HepG2 (cell line): ENCODE measurements around the gene GNGT2. TPM values are rescaled to one million over a fixed set of nuclear protein-coding genes. Genes with fewer than 3 reads are reported as not detected.

Experiments used
- AKNA ChIP-seq: sonication (generic); formaldehyde crosslinking; IDR thresholded peaks from 2 replicates; pipeline ENCODE4 v1.4.0; 2020; ENCODE audit warnings: missing genetic modification reagents, borderline replicate concordance
- BCL6 ChIP-seq: IDR thresholded peaks from 2 replicates; pipeline ENCODE4 v1.6.1; 2016; ENCODE audit warnings: missing genetic modification reagents, missing compliant biosample characterization
- CHD4 ChIP-seq: fragments of 200-600 bp; sonication (generic); IDR thresholded peaks from 2 replicates; pipeline ENCODE4 v1.7.0; 2017; ENCODE audit warnings: mild to moderate bottlenecking, low read length, borderline replicate concordance
- DMAP1 ChIP-seq: IDR thresholded peaks from 2 replicates; pipeline ENCODE4 v1.6.1; 2016
- ETV6 ChIP-seq: sonication (generic); formaldehyde crosslinking; conservative IDR thresholded peaks from 2 replicates; pipeline ENCODE4 v1.4.0; 2020; ENCODE audit warnings: missing genetic modification reagents
- GATA4 ChIP-seq: sonication (generic); IDR thresholded peaks from 2 replicates; pipeline ENCODE4 v1.6.1; 2016; ENCODE audit warnings: antibody characterized with exemption, low read depth, borderline replicate concordance
- KLF12 ChIP-seq: sonication (generic); formaldehyde crosslinking; IDR thresholded peaks from 2 replicates; pipeline ENCODE4 v1.4.0; 2020; ENCODE audit warnings: missing genetic modification reagents, borderline replicate concordance
- MTA1 ChIP-seq: sonication (generic); formaldehyde crosslinking; IDR thresholded peaks from 2 replicates; pipeline ENCODE4 v1.4.0; 2020; ENCODE audit warnings: missing genetic modification reagents, mild to moderate bottlenecking, borderline replicate concordance
- PPARG ChIP-seq: conservative IDR thresholded peaks from 2 replicates; pipeline ENCODE4 v1.6.1; 2016; ENCODE audit warnings: missing biosample characterization, missing genetic modification reagents
- ZFP36L1 ChIP-seq: sonication (generic); formaldehyde crosslinking; IDR thresholded peaks from 2 replicates; pipeline ENCODE4 v1.8.0; 2022; ENCODE audit warnings: mild to moderate bottlenecking, missing genetic modification reagents, moderate library complexity
- ZKSCAN1 ChIP-seq: fragments of 150-350 bp; IDR thresholded peaks from 2 replicates; pipeline ENCODE4 v1.6.1; 2014; ENCODE audit warnings: low read length
- ZMYM2 ChIP-seq: sonication (generic); formaldehyde crosslinking; IDR thresholded peaks from 2 replicates; pipeline ENCODE4 v1.8.0; 2022; ENCODE audit warnings: mild to moderate bottlenecking, missing genetic modification reagents
- ZNF121 ChIP-seq: sonication (generic); formaldehyde crosslinking; IDR thresholded peaks from 2 replicates; pipeline ENCODE4 v1.5.0; 2020; ENCODE audit warnings: mild to moderate bottlenecking, missing genetic modification reagents
- ZNF253 ChIP-seq: sonication (generic); formaldehyde crosslinking; IDR thresholded peaks from 2 replicates; pipeline ENCODE4 v1.8.0; 2022; ENCODE audit warnings: mild to moderate bottlenecking, missing genetic modification reagents, borderline replicate concordance
- ZNF496 ChIP-seq: sonication (generic); formaldehyde crosslinking; IDR thresholded peaks from 2 replicates; pipeline ENCODE4 v1.8.1; 2023; ENCODE audit warnings: mild to moderate bottlenecking, moderate library complexity, missing genetic modification reagents; ENCODE audit not compliant: insufficient replicate concordance
- ZNF713 ChIP-seq: sonication (generic); formaldehyde crosslinking; IDR thresholded peaks from 2 replicates; pipeline ENCODE4 v1.4.0; 2020; ENCODE audit warnings: mild to moderate bottlenecking, missing genetic modification reagents
- ZNF746 ChIP-seq: sonication (generic); formaldehyde crosslinking; IDR thresholded peaks from 2 replicates; pipeline ENCODE4 v1.8.0; 2022; ENCODE audit warnings: mild to moderate bottlenecking, missing genetic modification reagents
- ZSCAN9 ChIP-seq: IDR thresholded peaks from 2 replicates; pipeline ENCODE4 v1.6.1; 2016; ENCODE audit warnings: borderline replicate concordance
- polyA plus RNA-seq, 8 experiments: library from polyadenylated mRNA; depleted of rRNA in 3 of 8; stranded (reverse) in 7 of 8; unstranded in 1 of 8; fragments of >200 nt; fragmentation: Illumina TruSeq in 4 of 8; extraction: Trizol in 4 of 8; gene quantifications; 2 replicates each; pipeline versions ENCODE4 v1.2.1 to v1.2.3, GENCODE V29; 2011 to 2016; ENCODE audit warnings: low read depth in 4 of 8, missing spikeins in 1 of 8, mixed read lengths in 1 of 8; ENCODE audit not compliant: insufficient read depth in 1 of 8
- total RNA-seq, 5 experiments: library from RNA; depleted of rRNA; stranded (reverse); fragments of >200 nt; fragmentation: Illumina TruSeq; extraction: Trizol; gene quantifications; 2 replicates each; pipeline ENCODE4 v1.2.3, GENCODE V29; 2016; ENCODE audit warnings: low read depth in 1 of 5
- TF ChIP-seq, protein P1 (sequence below): sonication (generic); formaldehyde crosslinking; IDR thresholded peaks from 2 replicates; pipeline ENCODE4 v1.4.0; 2020; ENCODE audit warnings: mild to moderate bottlenecking, missing genetic modification reagents
- TF ChIP-seq, protein P2 (sequence below): IDR thresholded peaks from 2 replicates; pipeline ENCODE4 v1.6.1; 2012; ENCODE audit warnings: inconsistent platforms
- TF ChIP-seq, protein P3 (sequence below): sonication (generic); formaldehyde crosslinking; IDR thresholded peaks from 2 replicates; pipeline ENCODE4 v1.4.0; 2020; ENCODE audit warnings: missing genetic modification reagents, mild to moderate bottlenecking, borderline replicate concordance

GNGT2 gene
- total and polyA plus RNA-seq, 2 of the 13 experiments (the other 11 are each of a cell fraction or from before 2014, with no cell fraction given) = not detected

DNA sequence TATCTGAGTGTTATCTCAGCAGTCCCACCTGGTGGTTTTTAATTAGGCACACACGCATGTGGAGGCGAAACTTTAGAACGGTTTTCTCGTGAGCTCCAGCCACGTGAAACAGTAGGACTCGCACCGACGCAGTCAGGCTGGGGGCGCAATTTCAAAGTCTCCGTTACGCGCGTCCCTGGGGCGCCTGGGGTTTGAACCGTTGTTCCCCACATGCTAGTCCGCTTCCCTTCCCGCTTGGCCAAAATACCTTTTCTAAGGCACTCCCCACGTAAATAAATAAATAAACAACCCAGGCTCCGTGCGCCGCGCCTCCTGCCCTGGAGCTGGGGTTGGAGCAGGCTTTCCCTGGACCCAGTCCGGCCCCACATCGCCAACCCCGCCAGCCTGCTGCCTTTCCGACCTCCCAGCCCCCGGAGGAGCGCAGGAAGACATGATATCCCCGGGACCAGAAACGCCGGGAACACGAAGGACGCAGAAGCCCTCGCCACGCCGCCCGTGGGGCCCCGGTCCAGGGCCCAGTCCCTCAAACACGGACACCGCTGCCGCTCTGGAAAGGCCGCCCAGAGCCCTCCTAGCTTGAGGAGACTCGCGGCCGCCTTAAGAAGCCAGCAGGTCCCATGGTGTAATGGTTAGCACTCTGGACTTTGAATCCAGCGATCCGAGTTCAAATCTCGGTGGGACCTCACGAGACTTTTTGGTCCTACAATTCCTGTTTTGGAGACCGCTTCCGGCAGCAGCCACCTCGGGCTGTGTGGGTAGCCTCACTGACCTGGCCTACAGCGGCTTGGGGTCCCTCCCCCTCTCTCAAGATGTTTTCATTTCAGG, 18.2 kb downstream of the GNGT2 start (continued):
- TF ChIP-seq PPARG (CRISPR knock-in tag) (peak; percentile 77), DMAP1 (CRISPR knock-in tag) (peak; percentile 95), ZKSCAN1 (peak; percentile 53; the same call in 1 of the 2 replicates), ZNF253 (CRISPR knock-in tag) (peak; percentile 97), ETV6 (CRISPR knock-in tag) (peak; percentile 21), MTA1 (CRISPR knock-in tag) (peak; percentile 91; the same call in 1 of the 2 replicates), GATA4 (peak; percentile 10), ZSCAN9 (CRISPR knock-in tag) (peak; percentile 52; the same call in 1 of the 2 replicates), KLF12 (CRISPR knock-in tag) (peak; percentile 90), ZNF496 (CRISPR knock-in tag) (no peak), ZNF713 (CRISPR knock-in tag) (no peak), CHD4 (0 out of 2 replicates have a peak, but pooled peaks have one; percentile 7), BCL6 (CRISPR knock-in tag) (peak; percentile 61; the same call in 1 of the 2 replicates), ZNF746 (CRISPR knock-in tag) (peak; percentile 46; the same call in 1 of the 2 replicates), ZFP36L1 (peak; percentile 96; the same call in 1 of the 2 replicates), AKNA (CRISPR knock-in tag) (peak; percentile 45; the same call in 1 of the 2 replicates), ZNF121 (CRISPR knock-in tag) (peak; percentile 85), ZMYM2 (peak; percentile 93; the same call in 1 of the 2 replicates)
- TF ChIP-seq, protein P1, sequence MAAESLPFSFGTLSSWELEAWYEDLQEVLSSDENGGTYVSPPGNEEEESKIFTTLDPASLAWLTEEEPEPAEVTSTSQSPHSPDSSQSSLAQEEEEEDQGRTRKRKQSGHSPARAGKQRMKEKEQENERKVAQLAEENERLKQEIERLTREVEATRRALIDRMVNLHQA (CRISPR knock-in tag) = no peak; the same call in 1 of the 2 replicates
- TF ChIP-seq, protein P2, sequence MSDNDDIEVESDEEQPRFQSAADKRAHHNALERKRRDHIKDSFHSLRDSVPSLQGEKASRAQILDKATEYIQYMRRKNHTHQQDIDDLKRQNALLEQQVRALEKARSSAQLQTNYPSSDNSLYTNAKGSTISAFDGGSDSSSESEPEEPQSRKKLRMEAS = peak; percentile 99
- TF ChIP-seq, protein P3, sequence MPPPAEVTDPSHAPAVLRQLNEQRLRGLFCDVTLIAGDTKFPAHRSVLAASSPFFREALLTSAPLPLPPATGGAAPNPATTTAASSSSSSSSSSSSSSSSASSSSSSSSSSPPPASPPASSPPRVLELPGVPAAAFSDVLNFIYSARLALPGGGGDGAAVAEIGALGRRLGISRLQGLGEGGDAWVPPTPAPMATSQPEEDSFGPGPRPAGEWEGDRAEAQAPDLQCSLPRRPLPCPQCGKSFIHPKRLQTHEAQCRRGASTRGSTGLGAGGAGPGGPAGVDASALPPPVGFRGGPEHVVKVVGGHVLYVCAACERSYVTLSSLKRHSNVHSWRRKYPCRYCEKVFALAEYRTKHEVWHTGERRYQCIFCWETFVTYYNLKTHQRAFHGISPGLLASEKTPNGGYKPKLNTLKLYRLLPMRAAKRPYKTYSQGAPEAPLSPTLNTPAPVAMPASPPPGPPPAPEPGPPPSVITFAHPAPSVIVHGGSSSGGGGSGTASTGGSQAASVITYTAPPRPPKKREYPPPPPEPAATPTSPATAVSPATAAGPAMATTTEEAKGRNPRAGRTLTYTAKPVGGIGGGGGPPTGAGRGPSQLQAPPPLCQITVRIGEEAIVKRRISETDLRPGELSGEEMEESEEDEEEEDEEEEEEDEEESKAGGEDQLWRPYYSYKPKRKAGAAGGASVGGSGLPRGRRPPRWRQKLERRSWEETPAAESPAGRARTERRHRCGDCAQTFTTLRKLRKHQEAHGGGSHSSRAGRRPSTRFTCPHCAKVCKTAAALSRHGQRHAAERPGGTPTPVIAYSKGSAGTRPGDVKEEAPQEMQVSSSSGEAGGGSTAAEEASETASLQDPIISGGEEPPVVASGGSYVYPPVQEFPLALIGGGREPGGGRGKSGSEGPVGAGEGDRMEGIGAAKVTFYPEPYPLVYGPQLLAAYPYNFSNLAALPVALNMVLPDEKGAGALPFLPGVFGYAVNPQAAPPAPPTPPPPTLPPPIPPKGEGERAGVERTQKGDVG = peak; percentile 58; the same call in 1 of the 2 replicates
